Endothelial cell of umbilical vein (primary cell): ENCODE measurements around the gene DCC. TPM values are rescaled to one million over a fixed set of nuclear protein-coding genes. Genes with fewer than 3 reads are reported as not detected.

Source experiments
- BruUV-seq: library from RNA; stranded (reverse); fragments of 400-500 nt; replicated peaks from 2 replicates; lab custom pipeline; 2021; lab: Mats Ljungman, UMichigan
- CTCF ChIA-PET: fragments of 300-600, 350-600 bp; sonication (Branson Sonifier 250); formaldehyde crosslinking; loops from one replicate; lab custom pipeline; 2021; ENCODE audit warnings: antibody characterized with exemption, inconsistent platforms; lab: Charles Lee
- POLR2A ChIA-PET: fragments of 300-600, 350-600 bp; sonication (Branson Sonifier 250); formaldehyde crosslinking; loops from one replicate; lab custom pipeline; 2021; ENCODE audit warnings: antibody characterized with exemption, inconsistent platforms; lab: Charles Lee
- DNase-seq: peaks from one replicate; pipeline ENCODE4 v3.0.0-alpha.2; 2011; ENCODE audit warnings: low read depth, low spot score
- FAIRE-seq: peaks from 2 replicates; lab custom pipeline; 2011; peaks lifted over from hg19 to GRCh38; lab: Jason Lieb, UNC
- H2AFZ ChIP-seq: 2 replicates; pipeline ENCODE4 v1.6.0; 2012; ENCODE audit warnings: low read depth, low read length, control low read depth, inconsistent platforms
- H3K27ac ChIP-seq: 2 replicates; pipeline ENCODE4 v1.5.1; 2011; ENCODE audit warnings: low read depth, mild to moderate bottlenecking, control low read depth, low read length, moderate library complexity; ENCODE audit not compliant: insufficient read depth
- H3K27me3 ChIP-seq, 2 experiments: 2 replicates each; pipeline versions ENCODE4 v1.6.0 to v1.6.1; 2011; ENCODE audit warnings: low read length in 2 of 2, mixed read lengths in 1 of 2; ENCODE audit not compliant: control insufficient read depth in 2 of 2, insufficient read depth in 2 of 2
- H3K36me3 ChIP-seq, 2 experiments: 2 replicates in 1 of 2; 3 replicates in 1 of 2; pipeline ENCODE4 v1.5.1; 2011; ENCODE audit warnings: low read length in 2 of 2, mild to moderate bottlenecking in 1 of 2, moderate library complexity in 1 of 2; ENCODE audit not compliant: control insufficient read depth in 2 of 2, insufficient read depth in 2 of 2; ENCODE audit errors: extremely low read depth in 1 of 2
- H3K4me1 ChIP-seq: 3 replicates; pipeline ENCODE4 v1.5.1; 2011; ENCODE audit warnings: mild to moderate bottlenecking, low read length; ENCODE audit not compliant: control insufficient read depth, insufficient read depth; ENCODE audit errors: extremely low read depth
- H3K4me2 ChIP-seq: 2 replicates; pipeline ENCODE4 v1.6.1; 2011; ENCODE audit warnings: low read length, control low read depth, mixed read lengths; ENCODE audit not compliant: insufficient read depth
- H3K4me3 ChIP-seq, 3 experiments: fragments of 200-600 bp in 1 of 3; sonication (generic), shearing (Covaris generic) in 1 of 3; replicated peaks in 1 of 3; 2 replicates each; pipeline ENCODE4 v1.5.1; 2011 to 2016; ENCODE audit warnings: control low read depth in 3 of 3, low read length in 3 of 3, mild to moderate bottlenecking in 2 of 3, inconsistent platforms in 1 of 3, low read depth in 1 of 3, moderate library complexity in 1 of 3; ENCODE audit not compliant: insufficient read depth in 1 of 3
- H3K79me2 ChIP-seq: 2 replicates; pipeline ENCODE4 v1.6.0; 2012; ENCODE audit warnings: low read length, inconsistent platforms; ENCODE audit not compliant: control insufficient read depth, insufficient read depth
- H3K9ac ChIP-seq: replicated peaks from 2 replicates; pipeline ENCODE3; 2011; ENCODE audit warnings: low read length, control low read depth; ENCODE audit not compliant: insufficient read depth; ENCODE audit errors: extremely low read depth
- H3K9me1 ChIP-seq: replicated peaks from 3 replicates; pipeline ENCODE4 v1.6.0; 2011; ENCODE audit warnings: mild to moderate bottlenecking, low read length; ENCODE audit not compliant: control insufficient read depth, insufficient read depth; ENCODE audit errors: extremely low read depth
- H3K9me3 ChIP-seq: replicated peaks from 2 replicates; pipeline ENCODE4 v1.5.1; 2012; ENCODE audit warnings: low read length, inconsistent platforms; ENCODE audit not compliant: control insufficient read depth, insufficient read depth
- H4K20me1 ChIP-seq: replicated peaks from 2 replicates; pipeline ENCODE3; 2011; ENCODE audit warnings: mild to moderate bottlenecking, low read length; ENCODE audit not compliant: control insufficient read depth, insufficient read depth; ENCODE audit errors: extremely low read depth
- CTCF ChIP-seq, 2 donors: IDR thresholded peaks; 1 replicate in 1 of 2; 2 replicates in 1 of 2; pipeline ENCODE4 v1.5.1; 2011; ENCODE audit warnings: low read length in 2 of 2, mild to moderate bottlenecking in 2 of 2, moderate library complexity in 2 of 2, control low read depth in 1 of 2, inconsistent platforms in 1 of 2, low read depth in 1 of 2; ENCODE audit not compliant: insufficient read depth in 1 of 2; ENCODE audit errors: extremely low read depth in 1 of 2
- EZH2 ChIP-seq: IDR thresholded peaks from 2 replicates; pipeline ENCODE4 v1.6.1; 2012; ENCODE audit warnings: borderline replicate concordance, low read depth, mild to moderate bottlenecking, moderate library complexity, low read length, inconsistent platforms; ENCODE audit not compliant: severe bottlenecking
- FOS ChIP-seq: IDR thresholded peaks from 2 replicates; pipeline ENCODE4 v1.6.1; 2011; ENCODE audit warnings: mild to moderate bottlenecking, low read length, moderate library complexity, borderline replicate concordance; ENCODE audit not compliant: insufficient read depth
- POLR2A ChIP-seq: IDR thresholded peaks from 2 replicates; pipeline ENCODE4 v1.6.1; 2012; ENCODE audit warnings: low read depth, mild to moderate bottlenecking, control low read depth, low read length
- POLR2AphosphoS5 ChIP-seq: IDR thresholded peaks from 2 replicates; pipeline ENCODE4 v1.6.1; 2012; ENCODE audit warnings: low read depth, mild to moderate bottlenecking, control low read depth, low read length, moderate library complexity; ENCODE audit not compliant: insufficient read depth
- dilution Hi-C: fragments of 300-500 bp; cut with MboI; formaldehyde crosslinking; loops from one replicate; pipeline ENCODE4 v1.15.0; 2019; ENCODE audit warnings: low sequenced_read_pairs; ENCODE audit not compliant: extremely low pct_ligation_motif_present
- intact Hi-C: fragments of 100-400 bp; cut with micrococcal nuclease; formaldehyde crosslinking; loops from one replicate; pipeline ENCODE4 v1.10.0; 2022
- polyA plus RNA-seq, 4 experiments: library from polyadenylated mRNA; depleted of rRNA in 3 of 4; stranded (reverse) in 3 of 4; unstranded in 1 of 4; fragments of >200 nt; gene quantifications; 2 replicates each; pipeline versions ENCODE4 v1.2.1 to v1.2.3, GENCODE V29; 2011 to 2012; ENCODE audit warnings: missing spikeins in 1 of 4
- total RNA-seq: library from RNA; stranded (reverse); gene quantifications from 2 replicates; pipeline ENCODE4 v1.2.3, GENCODE V29; 2021

The DCC gene
- total and polyA plus RNA-seq, 2 donors (not counting 3 experiments of a cell fraction or from before 2014, with no cell fraction given) = not detected

GRCh38 chr18:53025247-53025646 lies 685.2 kb downstream of the DCC start:
- no peak for FAIRE-seq
- no peak for DNase-seq
- Histone ChIP-seq H3K9ac (no peak overlapping the region), H3K9me3 (peaks cover 3% of the 10 kb centered on the region), H3K27ac (no peak overlapping the region), H3K4me2 (no peak overlapping the region), H2AFZ (no peak overlapping the region), H3K36me3 (no peaks in the 10 kb centered on the region), H3K27me3 (no peaks in the 10 kb centered on the region), H4K20me1 (no peaks in the 10 kb centered on the region), H3K9me1 (no peaks in the 10 kb centered on the region), H3K4me1 (no peaks in the 10 kb centered on the region), H3K79me2 (no peaks in the 10 kb centered on the region), H3K4me3 (no peak overlapping the region)
- intact Hi-C loops (no loop called here), dilution Hi-C loops (no loop called here)
- TF ChIP-seq POLR2AphosphoS5 (no peak), EZH2 (no peak), CTCF (IDR thresholded peaks at IDR 0.05; ENCODE audit: extremely low read depth in 1 of 2, insufficient read depth in 1 of 2, low read depth in 1 of 2, low read length in 2 of 2) (no peak), FOS (no peak)
- BruUV-seq = no TSS peak
- ChIA-PET POLR2A (no interaction called here), CTCF (no interaction called here)

GRCh38 chr18:53028565-53028964 lies 688.6 kb downstream of the DCC start:
- no peak for FAIRE-seq

More at GRCh38 chr18:53028565-53028964, 688.6 kb downstream of the DCC start:
- Histone ChIP-seq H4K20me1 (no peaks in the 10 kb centered on the region), H3K27me3 (no peaks in the 10 kb centered on the region), H3K36me3 (no peaks in the 10 kb centered on the region), H3K79me2 (no peaks in the 10 kb centered on the region), H3K4me1 (no peaks in the 10 kb centered on the region), H3K9ac (no peak overlapping the region), H3K9me1 (no peaks in the 10 kb centered on the region), H2AFZ (no peak overlapping the region), H3K27ac (no peak overlapping the region), H3K4me2 (no peak overlapping the region), H3K9me3 (no peaks in the 10 kb centered on the region), H3K4me3 (no peak overlapping the region)
- no TSS peak for BruUV-seq
- dilution Hi-C loops (no loop called here), intact Hi-C loops (no loop called here)
- ChIA-PET POLR2A (no interaction called here), CTCF (interaction anchor here (0.8 kb wide), 1 partner anchor 12 kb away, joined by 3 read pairs; no protein-coding TSS in a partner anchor)
- DNase-seq = no peak
- no peak for TF ChIP-seq EZH2
- no peak for TF ChIP-seq POLR2A
- TF ChIP-seq POLR2AphosphoS5 = no peak
